CD4-positive, alpha-beta T cell treated with Interferon alpha-2 for 1 hour (primary cell): Measurements from ENCODE around the gene RNGTT.
A peak's percentile ranks its signal among the peaks of the same experiment; 100 is the strongest.
"Not testable (repeated sequence)": the region's sequence is repeated elsewhere in the genome, so short reads cannot be mapped to it uniquely, and the experiment has no call there.

Experiments
- DNase-seq, 2 donors: peaks; one replicate each; pipeline ENCODE4 v3.0.0-alpha.2; 2020 to 2022

RNGTT gene

GRCh38 chr6:88908598-88909548 is 54.5 kb downstream of the RNGTT start:
- no peak for DNase-seq

- DNase-seq, result not testable (repeated sequence)
Observed at GRCh38 chr6:88907148-88907547, 56.3 kb downstream of the RNGTT start.

- DNase-seq, result no peak
Observed at GRCh38 chr6:88899569-88900316, 63.7 kb downstream of the RNGTT start.

- DNase-seq, result no peak
Observed at GRCh38 chr6:88895911-88896310, 67.5 kb downstream of the RNGTT start.

GRCh38 chr6:88890860-88891845 is 72.3 kb downstream of the RNGTT start:
- DNase-seq, result no peak

GRCh38 chr6:88890394-88890793 is 73.0 kb downstream of the RNGTT start:
- DNase-seq, result no peak

GRCh38 chr6:88884361-88884760 is 79.1 kb downstream of the RNGTT start:
- no peak for DNase-seq

- no peak for DNase-seq
Observed at GRCh38 chr6:88882536-88882935, 80.9 kb downstream of the RNGTT start.

- DNase-seq, result no peak
Observed at GRCh38 chr6:88881451-88881850, 82.0 kb downstream of the RNGTT start.

GRCh38 chr6:88880021-88880420 is 83.4 kb downstream of the RNGTT start:
- DNase-seq, result no peak

- DNase-seq, result no peak
Observed at GRCh38 chr6:88877893-88878292, 85.5 kb downstream of the RNGTT start.

- DNase-seq, result no peak
Observed at GRCh38 chr6:88872962-88873361, 90.5 kb downstream of the RNGTT start.

- no peak for DNase-seq
Observed at GRCh38 chr6:88871498-88871897, 91.9 kb downstream of the RNGTT start.

- peak; percentile 3 to 68 for DNase-seq
Observed at GRCh38 chr6:88870717-88871330, 92.6 kb downstream of the RNGTT start.

- DNase-seq, result no peak
Observed at GRCh38 chr6:88869263-88870020, 94.0 kb downstream of the RNGTT start.

GRCh38 chr6:88867841-88868731 is 95.3 kb downstream of the RNGTT start:
- DNase-seq, result no peak

GRCh38 chr6:88866856-88867255 is 96.6 kb downstream of the RNGTT start:
- DNase-seq, result no peak

GRCh38 chr6:88865275-88865674 is 98.1 kb downstream of the RNGTT start:
- no peak for DNase-seq

- no peak for DNase-seq
Observed at GRCh38 chr6:88864359-88865054, 98.9 kb downstream of the RNGTT start.

GRCh38 chr6:88860310-88860709 is 103.1 kb downstream of the RNGTT start:
- no peak for DNase-seq
